HepG2 (cell line): ENCODE data around the gene POLE4. TPM values are rescaled to one million over a fixed set of nuclear protein-coding genes. Genes with fewer than 3 reads are reported as not detected.
A peak's percentile ranks its signal among the peaks of the same experiment; 100 is the strongest.

ENCODE experiments used
- BCL3 ChIP-seq: sonication (generic); formaldehyde crosslinking; IDR thresholded peaks from 2 replicates; pipeline ENCODE4 v1.5.1; 2020; ENCODE audit warnings: mild to moderate bottlenecking, missing genetic modification reagents, moderate library complexity
- GLI4 ChIP-seq: sonication (generic); formaldehyde crosslinking; IDR thresholded peaks from 2 replicates; pipeline ENCODE4 v1.5.1; 2020; ENCODE audit warnings: missing genetic modification reagents, mild to moderate bottlenecking, moderate library complexity, borderline replicate concordance
- GTF2F1 ChIP-seq: fragments of 150-350 bp; IDR thresholded peaks from 2 replicates; pipeline ENCODE4 v1.6.1; 2014; ENCODE audit warnings: low read length
- MAZ ChIP-seq, 2 experiments: sonication (generic) in 1 of 2; formaldehyde crosslinking in 1 of 2; IDR thresholded peaks; 2 replicates each; pipeline versions ENCODE4 v1.5.0 to v1.6.1; 2012 to 2020; ENCODE audit warnings: low read depth in 2 of 2, mild to moderate bottlenecking in 2 of 2, borderline replicate concordance in 1 of 2, improper control_type of control experiment in 1 of 2, low read length in 1 of 2, missing genetic modification reagents in 1 of 2, moderate library complexity in 1 of 2
- MYC ChIP-seq: sonication (generic); formaldehyde crosslinking; IDR thresholded peaks from 2 replicates; pipeline ENCODE4 v1.9.0; 2021; ENCODE audit warnings: missing genetic modification reagents, borderline replicate concordance
- RFX1 ChIP-seq: fragments of 450-650 bp; IDR thresholded peaks from 2 replicates; pipeline ENCODE4 v1.6.1; 2017
- SAP130 ChIP-seq: IDR thresholded peaks from 2 replicates; pipeline ENCODE4 v1.6.1; 2016; ENCODE audit warnings: low read depth
- SIX4 ChIP-seq: sonication (generic); formaldehyde crosslinking; IDR thresholded peaks from 2 replicates; pipeline ENCODE4 v1.4.0; 2020; ENCODE audit warnings: missing genetic modification reagents
- SOX13 ChIP-seq, 3 experiments: fragments of 450-650 bp in 1 of 3; sonication (generic) in 1 of 3; formaldehyde crosslinking in 1 of 3; IDR thresholded peaks in 2 of 3; conservative IDR thresholded peaks in 1 of 3; 2 replicates each; pipeline versions ENCODE4 v1.5.0 to v1.6.1; 2016 to 2020; ENCODE audit warnings: antibody characterized with exemption in 1 of 3, mild to moderate bottlenecking in 1 of 3, missing compliant biosample characterization in 1 of 3, missing genetic modification reagents in 1 of 3, moderate library complexity in 1 of 3
- SRSF1 ChIP-seq: fragments of 200-400 bp; formaldehyde crosslinking; optimal IDR thresholded peaks from 2 replicates; pipeline ENCODE3; 2017; ENCODE audit warnings: mild to moderate bottlenecking, low read depth, low read length, moderate library complexity
- ZFP91 ChIP-seq: sonication (generic); formaldehyde crosslinking; IDR thresholded peaks from 2 replicates; pipeline ENCODE4 v1.9.0; 2022; ENCODE audit warnings: missing genetic modification reagents, mild to moderate bottlenecking, borderline replicate concordance
- ZMYM4 ChIP-seq: sonication (generic); formaldehyde crosslinking; IDR thresholded peaks from 2 replicates; pipeline ENCODE4 v1.8.1; 2023; ENCODE audit warnings: mild to moderate bottlenecking, missing genetic modification reagents
- ZNF160 ChIP-seq: sonication (generic); formaldehyde crosslinking; IDR thresholded peaks from 2 replicates; pipeline ENCODE4 v1.8.0; 2022; ENCODE audit warnings: mild to moderate bottlenecking, inconsistent platforms, missing genetic modification reagents
- ZNF430 ChIP-seq: sonication (generic); formaldehyde crosslinking; IDR thresholded peaks from 2 replicates; pipeline ENCODE4 v1.9.0; 2021; ENCODE audit warnings: mild to moderate bottlenecking, missing genetic modification reagents
- ZNF512 ChIP-seq: sonication (generic); formaldehyde crosslinking; IDR thresholded peaks from 2 replicates; pipeline ENCODE4 v1.4.0; 2020; ENCODE audit warnings: mild to moderate bottlenecking, missing genetic modification reagents
- ZNF556 ChIP-seq: sonication (generic); formaldehyde crosslinking; IDR thresholded peaks from 2 replicates; pipeline ENCODE4 v1.4.0; 2020; ENCODE audit warnings: mild to moderate bottlenecking, missing genetic modification reagents, borderline replicate concordance
- ZZZ3 ChIP-seq: sonication (generic); formaldehyde crosslinking; IDR thresholded peaks from 2 replicates; pipeline ENCODE4 v1.4.0; 2020; ENCODE audit warnings: missing genetic modification reagents, mild to moderate bottlenecking, borderline replicate concordance
- polyA plus RNA-seq, 8 experiments: library from polyadenylated mRNA; depleted of rRNA in 3 of 8; stranded (reverse) in 7 of 8; unstranded in 1 of 8; fragments of >200 nt; fragmentation: Illumina TruSeq in 4 of 8; extraction: Trizol in 4 of 8; gene quantifications; 2 replicates each; pipeline versions ENCODE4 v1.2.1 to v1.2.3, GENCODE V29; 2011 to 2016; ENCODE audit warnings: low read depth in 4 of 8, missing spikeins in 1 of 8, mixed read lengths in 1 of 8; ENCODE audit not compliant: insufficient read depth in 1 of 8
- total RNA-seq, 5 experiments: library from RNA; depleted of rRNA; stranded (reverse); fragments of >200 nt; fragmentation: Illumina TruSeq; extraction: Trizol; gene quantifications; 2 replicates each; pipeline ENCODE4 v1.2.3, GENCODE V29; 2016; ENCODE audit warnings: low read depth in 1 of 5
- TF ChIP-seq, protein P1 (sequence below): sonication (generic); formaldehyde crosslinking; IDR thresholded peaks from 2 replicates; pipeline ENCODE4 v1.8.0; 2023; ENCODE audit warnings: mild to moderate bottlenecking, missing genetic modification reagents

POLE4 gene
- total and polyA plus RNA-seq, 2 of the 13 experiments (the other 11 are each of a cell fraction or from before 2014, with no cell fraction given) = 106 to 116 TPM

- TF ChIP-seq ZFP91 (peak; percentile 79; the same call in 1 of the 2 replicates), SOX13 (IDR thresholded peaks at IDR 0.05) (no peak), SOX13 (CRISPR knock-in tag; conservative IDR thresholded peaks at IDR 0.05 in 1 of 2, IDR thresholded peaks at IDR 0.05 in 1 of 2) (peak in 1 of 2 experiments; percentile 57; a peak in 2 of 4 replicates), SIX4 (peak; percentile 41; the same call in 1 of the 2 replicates), MAZ (IDR thresholded peaks at IDR 0.05; ENCODE audit: borderline replicate concordance, low read depth, low read length) (0 out of 2 replicates have a peak, but pooled peaks have one; percentile 22), MAZ (CRISPR knock-in tag; IDR thresholded peaks at IDR 0.05; ENCODE audit: low read depth) (no peak), ZNF556 (CRISPR knock-in tag) (peak; percentile 65; the same call in 1 of the 2 replicates), GTF2F1 (no peak), ZMYM4 (CRISPR knock-in tag) (0 out of 2 replicates have a peak, but pooled peaks have one; percentile 52), ZNF512 (peak; percentile 30; the same call in 1 of the 2 replicates), SRSF1 (peak; percentile 14), ZNF160 (CRISPR knock-in tag) (0 out of 2 replicates have a peak, but pooled peaks have one; percentile 52), MYC (CRISPR knock-in tag) (peak; percentile 28; the same call in 1 of the 2 replicates), RFX1 (no peak), BCL3 (CRISPR knock-in tag) (0 out of 2 replicates have a peak, but pooled peaks have one; percentile 54), ZZZ3 (CRISPR knock-in tag) (0 out of 2 replicates have a peak, but pooled peaks have one; percentile 42), SAP130 (peak; percentile 50), GLI4 (peak; percentile 55; the same call in 1 of the 2 replicates), ZNF430 (peak; percentile 67)
- TF ChIP-seq, protein P1, sequence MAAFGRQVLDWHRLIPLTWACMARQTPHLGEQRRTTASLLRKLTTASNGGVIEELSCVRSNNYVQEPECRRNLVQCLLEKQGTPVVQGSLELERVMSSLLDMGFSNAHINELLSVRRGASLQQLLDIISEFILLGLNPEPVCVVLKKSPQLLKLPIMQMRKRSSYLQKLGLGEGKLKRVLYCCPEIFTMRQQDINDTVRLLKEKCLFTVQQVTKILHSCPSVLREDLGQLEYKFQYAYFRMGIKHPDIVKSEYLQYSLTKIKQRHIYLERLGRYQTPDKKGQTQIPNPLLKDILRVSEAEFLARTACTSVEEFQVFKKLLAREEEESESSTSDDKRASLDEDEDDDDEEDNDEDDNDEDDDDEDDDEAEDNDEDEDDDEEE (CRISPR knock-in tag) = peak; percentile 59; the same call in 1 of the 2 replicates
Observed at GRCh38 chr2:74924463-74925265, 33.8 kb upstream of the POLE4 start (continued).
